ENCODE results near the gene GAS2L1. TPM values are rescaled to one million over a fixed set of nuclear protein-coding genes. Genes with fewer than 3 reads are reported as not detected.

Gene GAS2L1
- total and polyA plus RNA-seq, 10 donors = 7.0 to 41.5 (median 28.3) TPM

GRCh38 chr22:29316141-29316828 lies 9.8 kb downstream of the GAS2L1 start:
- no peaks in the 10 kb centered on the region for H3K9me3 ChIP-seq
- TF ChIP-seq POLR2A (IDR thresholded peaks at IDR 0.05) = no peak
- TF ChIP-seq CTCF (IDR thresholded peaks at IDR 0.05 in 8 of 11, conservative IDR thresholded peaks at IDR 0.05 in 3 of 11) = no peak
- no peak for TF ChIP-seq POLR2AphosphoS5 (IDR thresholded peaks at IDR 0.05)
- no peak overlapping the region for H3K27ac ChIP-seq
- DNase-seq = peak; percentile 60
- peaks cover 0 to 57% (median 50%) of the 10 kb centered on the region in 7 donors for H3K27me3 ChIP-seq (replicated peaks in 1 of 7)
- intact Hi-C loops (cut with DNase I; ENCODE audit: low total_unique reads) = no loop called here
- H3K4me3 ChIP-seq = peak overlapping the region in 1 of 8 donors; percentile 67
- 46 to 54% (median 53%) methylated on average over 15 to 18 of the region's 18 CpGs for whole genome bisulfite sequencing, 5 donors
- H3K36me3 ChIP-seq = peaks cover 0 to 10% (median 0%) of the 10 kb centered on the region in 6 donors
- H3K4me1 ChIP-seq = peaks cover 9 to 50% (median 38%) of the 10 kb centered on the region in 6 donors

- Histone ChIP-seq H3K27me3 (replicated peaks in 1 of 7) (peaks cover 0 to 41% (median 36%) of the 10 kb centered on the region in 7 donors), H3K9me3 (no peaks in the 10 kb centered on the region), H3K27ac (no peak overlapping the region), H3K4me3 (no peak overlapping the region), H3K4me1 (peaks cover 9 to 34% (median 31%) of the 10 kb centered on the region in 6 donors), H3K36me3 (no peaks in the 10 kb centered on the region)
- intact Hi-C loops (cut with DNase I; ENCODE audit: low total_unique reads) = no loop called here
- WGBS, 5 donors = 90 to 95% (median 94%) methylated on average over 18 of the region's 18 CpGs
- no peak for TF ChIP-seq CTCF (IDR thresholded peaks at IDR 0.05 in 8 of 11, conservative IDR thresholded peaks at IDR 0.05 in 3 of 11)
- TF ChIP-seq POLR2AphosphoS5 (IDR thresholded peaks at IDR 0.05) = no peak
- TF ChIP-seq POLR2A (IDR thresholded peaks at IDR 0.05) = no peak
- DNase-seq = no peak
Measured at GRCh38 chr22:29317827-29318454, 11.5 kb downstream of the GAS2L1 start.

- Histone ChIP-seq H3K4me3 (no peak overlapping the region), H3K4me1 (peaks cover 9 to 23% (median 20%) of the 10 kb centered on the region in 6 donors), H3K27ac (no peak overlapping the region), H3K9me3 (no peaks in the 10 kb centered on the region), H3K27me3 (replicated peaks in 1 of 7) (peaks cover 0 to 30% (median 25%) of the 10 kb centered on the region in 7 donors), H3K36me3 (no peaks in the 10 kb centered on the region)
- TF ChIP-seq POLR2AphosphoS5 (IDR thresholded peaks at IDR 0.05) (no peak), CTCF (IDR thresholded peaks at IDR 0.05 in 8 of 11, conservative IDR thresholded peaks at IDR 0.05 in 3 of 11) (no peak)
- intact Hi-C loops (cut with DNase I; ENCODE audit: low total_unique reads) = no loop called here
- DNase-seq = no peak
- 84 to 92% (median 90%) methylated on average over 2 of the region's 2 CpGs for WGBS, 5 donors
Measured at GRCh38 chr22:29319072-29319471, 12.6 kb downstream of the GAS2L1 start.

- intact Hi-C loops (cut with DNase I; ENCODE audit: low total_unique reads) = no loop called here
- WGBS, 5 donors = 58 to 70% (median 65%) methylated on average over 1 of the region's 1 CpG
- TF ChIP-seq POLR2AphosphoS5 (IDR thresholded peaks at IDR 0.05) (no peak), POLR2A (IDR thresholded peaks at IDR 0.05) (no peak), CTCF (IDR thresholded peaks at IDR 0.05 in 8 of 11, conservative IDR thresholded peaks at IDR 0.05 in 3 of 11) (no peak)
- H3K27ac ChIP-seq = no peak overlapping the region
- DNase-seq = no peak
- H3K4me1 ChIP-seq = peaks cover 0 to 8% (median 6%) of the 10 kb centered on the region in 6 donors
- peaks cover 0 to 15% (median 10%) of the 10 kb centered on the region in 7 donors for H3K27me3 ChIP-seq (replicated peaks in 1 of 7)
- no peaks in the 10 kb centered on the region for H3K9me3 ChIP-seq
- H3K4me3 ChIP-seq = no peak overlapping the region
- H3K36me3 ChIP-seq = no peaks in the 10 kb centered on the region
Measured at GRCh38 chr22:29320546-29320945, 14.1 kb downstream of the GAS2L1 start.
